Bronchial epithelial cell (primary cell): ENCODE data around the gene FADS6. TPM values are rescaled to one million over a fixed set of nuclear protein-coding genes. Genes with fewer than 3 reads are reported as not detected.

Experiments
- DNase-seq: peaks from one replicate; pipeline ENCODE4 v3.0.0-alpha.2; 2010; ENCODE audit warnings: low read depth
- FAIRE-seq: peaks from 2 replicates; lab custom pipeline; 2011; peaks lifted over from hg19 to GRCh38; lab: Jason Lieb, UNC
- H3K27me3 ChIP-seq: 2 replicates; pipeline ENCODE4 v1.5.1; 2011; ENCODE audit warnings: low read length; ENCODE audit not compliant: control insufficient read depth, insufficient read depth
- H3K36me3 ChIP-seq: 2 replicates; pipeline ENCODE4 v1.5.1; 2011; ENCODE audit warnings: low read length; ENCODE audit not compliant: control insufficient read depth, insufficient read depth
- H3K4me3 ChIP-seq: 2 replicates; pipeline ENCODE4 v1.5.1; 2011; ENCODE audit warnings: mild to moderate bottlenecking, low read depth, low read length, control low read depth
- total RNA-seq: library from RNA; depleted of rRNA; stranded (reverse); fragments of >200 nt; gene quantifications from 2 replicates; pipeline ENCODE4 v1.2.1, GENCODE V29; 2014
- TF ChIP-seq, protein P1 (sequence below): IDR thresholded peaks from 2 replicates; pipeline ENCODE4 v1.5.1; 2011; ENCODE audit warnings: mild to moderate bottlenecking, moderate library complexity, low read length, control low read depth, inconsistent platforms; ENCODE audit not compliant: insufficient read depth, severe bottlenecking

The FADS6 gene
- total RNA-seq, 1 donor from 2014 or later = not detected

DNA sequence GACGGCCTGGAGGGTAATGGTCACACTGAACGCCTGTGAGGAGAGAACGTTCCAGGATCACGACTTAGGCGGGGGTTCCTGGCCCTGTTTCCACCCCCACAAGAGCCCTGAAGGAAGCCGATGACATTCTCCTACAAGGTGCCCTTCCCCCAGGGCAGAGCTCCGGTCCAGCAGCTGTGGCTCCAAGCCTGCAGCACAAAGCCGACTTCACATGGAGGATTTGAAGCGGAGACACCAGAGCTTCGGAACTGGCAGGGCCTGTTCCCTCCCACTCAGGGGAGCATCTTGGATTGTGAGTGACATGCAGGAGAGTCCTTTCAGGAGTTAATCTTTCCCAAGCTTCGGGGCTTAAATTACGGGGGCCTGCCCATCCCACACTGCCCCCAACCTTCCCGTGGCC is 5.0 kb downstream of the FADS6 start:
- Histone ChIP-seq H3K4me3 (no peak overlapping the region), H3K36me3 (no peaks in the 10 kb centered on the region), H3K27me3 (peaks cover 15% of the 10 kb centered on the region)
- DNase-seq (no peak), FAIRE-seq (no peak)
- TF ChIP-seq, protein P1, sequence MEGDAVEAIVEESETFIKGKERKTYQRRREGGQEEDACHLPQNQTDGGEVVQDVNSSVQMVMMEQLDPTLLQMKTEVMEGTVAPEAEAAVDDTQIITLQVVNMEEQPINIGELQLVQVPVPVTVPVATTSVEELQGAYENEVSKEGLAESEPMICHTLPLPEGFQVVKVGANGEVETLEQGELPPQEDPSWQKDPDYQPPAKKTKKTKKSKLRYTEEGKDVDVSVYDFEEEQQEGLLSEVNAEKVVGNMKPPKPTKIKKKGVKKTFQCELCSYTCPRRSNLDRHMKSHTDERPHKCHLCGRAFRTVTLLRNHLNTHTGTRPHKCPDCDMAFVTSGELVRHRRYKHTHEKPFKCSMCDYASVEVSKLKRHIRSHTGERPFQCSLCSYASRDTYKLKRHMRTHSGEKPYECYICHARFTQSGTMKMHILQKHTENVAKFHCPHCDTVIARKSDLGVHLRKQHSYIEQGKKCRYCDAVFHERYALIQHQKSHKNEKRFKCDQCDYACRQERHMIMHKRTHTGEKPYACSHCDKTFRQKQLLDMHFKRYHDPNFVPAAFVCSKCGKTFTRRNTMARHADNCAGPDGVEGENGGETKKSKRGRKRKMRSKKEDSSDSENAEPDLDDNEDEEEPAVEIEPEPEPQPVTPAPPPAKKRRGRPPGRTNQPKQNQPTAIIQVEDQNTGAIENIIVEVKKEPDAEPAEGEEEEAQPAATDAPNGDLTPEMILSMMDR = no peak

- H3K4me3 ChIP-seq = no peak overlapping the region
- no peaks in the 10 kb centered on the region for H3K27me3 ChIP-seq
- no peak for FAIRE-seq
- DNase-seq = no peak
- TF ChIP-seq, protein P1 = no peak
- H3K36me3 ChIP-seq = no peaks in the 10 kb centered on the region
Measured at GRCh38 chr17:74883241-74883745, 10.1 kb downstream of the FADS6 start.

GRCh38 chr17:74882517-74883240 is 10.8 kb downstream of the FADS6 start:
- Histone ChIP-seq H3K36me3 (no peaks in the 10 kb centered on the region), H3K27me3 (no peaks in the 10 kb centered on the region), H3K4me3 (no peak overlapping the region)
- FAIRE-seq (no peak), DNase-seq (no peak)
- TF ChIP-seq, protein P1 = no peak

- DNase-seq = no peak
- no peak for FAIRE-seq
- Histone ChIP-seq H3K4me3 (no peak overlapping the region), H3K36me3 (no peaks in the 10 kb centered on the region), H3K27me3 (no peaks in the 10 kb centered on the region)
- TF ChIP-seq, protein P1 = no peak
Measured at GRCh38 chr17:74881073-74881472, 12.4 kb downstream of the FADS6 start.

GRCh38 chr17:74879308-74879707 is 14.1 kb downstream of the FADS6 start:
- DNase-seq (no peak), FAIRE-seq (no peak)
- TF ChIP-seq, protein P1 = no peak
- Histone ChIP-seq H3K27me3 (no peaks in the 10 kb centered on the region), H3K36me3 (no peaks in the 10 kb centered on the region), H3K4me3 (no peak overlapping the region)
